HCT116 (cell line): ENCODE measurements around the gene IL1RAPL1. TPM values are rescaled to one million over a fixed set of nuclear protein-coding genes. Genes with fewer than 3 reads are reported as not detected.

Experiments used
- ATAC-seq: fragments of 200-7000 bp; cut with Tn5 transposase; 2 replicates; pipeline ENCODE4 v1.9.1; 2020; ENCODE audit warnings: mild to moderate bottlenecking, moderate library complexity
- BruUV-seq: library from RNA; stranded (reverse); fragments of 400-500 nt; replicated peaks from 2 replicates; lab custom pipeline; 2021; lab: Mats Ljungman, UMichigan
- CTCF ChIA-PET: fragments of 300-600 bp; sonication (Branson Sonifier 250); formaldehyde crosslinking; loops from one replicate; lab custom pipeline; 2021; ENCODE audit warnings: antibody characterized with exemption; lab: Charles Lee
- POLR2A ChIA-PET: fragments of 300-600, 350-600 bp; sonication (Branson Sonifier 250); formaldehyde crosslinking; loops from one replicate; lab custom pipeline; 2021; ENCODE audit warnings: antibody characterized with exemption; lab: Charles Lee
- RAD21 ChIA-PET, 2 experiments: fragments of 300-600 bp; sonication (Branson Sonifier 250); formaldehyde crosslinking; loops; one replicate each; lab custom pipeline; 2023; ENCODE audit warnings: low total read pairs in 2 of 2; ENCODE audit not compliant: uncharacterized antibody in 2 of 2, unreplicated experiment in 2 of 2, low non-redundant PET in 1 of 2; lab: Charles Lee
- DNase-seq: peaks from one replicate; pipeline ENCODE4 v3.0.0-alpha.2; 2010; ENCODE audit warnings: low read depth, low spot score
- H2AFZ ChIP-seq: fragments of 200-600 bp; shearing (Covaris generic), sonication (generic); 2 replicates; pipeline ENCODE4 v1.6.1; 2017; ENCODE audit warnings: low read depth, mixed run types, mixed read lengths, antibody characterized with exemption, low read length; ENCODE audit not compliant: poor library complexity, severe bottlenecking
- H3K27ac ChIP-seq: 2 replicates; pipeline ENCODE4 v1.5.1; 2012; ENCODE audit warnings: low read depth, low read length
- H3K27me3 ChIP-seq: fragments of 200-600 bp; sonication (generic); 2 replicates; pipeline ENCODE4 v1.6.1; 2016; ENCODE audit warnings: mixed run types, low read length, mixed read lengths; ENCODE audit not compliant: insufficient read depth
- H3K36me3 ChIP-seq, 2 experiments: fragments of 200-500 bp in 1 of 2; fragments of 200-600 bp in 1 of 2; sonication (Bioruptor generic) in 1 of 2; sonication (generic) in 1 of 2; 2 replicates each; pipeline versions ENCODE4 v1.5.1 to v1.6.1; 2014 to 2016; ENCODE audit warnings: low read length in 2 of 2, inconsistent platforms in 1 of 2, mixed read lengths in 1 of 2, mixed run types in 1 of 2; ENCODE audit not compliant: insufficient read depth in 2 of 2, control insufficient read depth in 1 of 2
- H3K4me1 ChIP-seq, 2 experiments: fragments of 200-600 bp in 1 of 2; sonication (generic) in 1 of 2; 2 replicates each; pipeline versions ENCODE4 v1.5.1 to v1.6.1; 2012 to 2017; ENCODE audit warnings: low read length in 2 of 2, inconsistent platforms in 1 of 2, mild to moderate bottlenecking in 1 of 2, mixed read lengths in 1 of 2, mixed run types in 1 of 2, moderate library complexity in 1 of 2; ENCODE audit not compliant: insufficient read depth in 2 of 2, control insufficient read depth in 1 of 2
- H3K4me2 ChIP-seq: fragments of 200-600 bp; sonication (generic); 2 replicates; pipeline ENCODE4 v1.6.1; 2017; ENCODE audit warnings: mixed run types, low read length, mixed read lengths
- H3K4me3 ChIP-seq, 2 experiments: fragments of 200-600 bp in 1 of 2; sonication (generic) in 1 of 2; replicated peaks in 1 of 2; 2 replicates each; pipeline ENCODE4 v1.5.1; 2011 to 2016; ENCODE audit warnings: low read length in 2 of 2, control low read depth in 1 of 2, low read depth in 1 of 2, mild to moderate bottlenecking in 1 of 2, mixed read lengths in 1 of 2, mixed run types in 1 of 2
- H3K79me2 ChIP-seq: fragments of 200-600 bp; sonication (generic); 2 replicates; pipeline ENCODE4 v1.6.1; 2017; ENCODE audit warnings: mild to moderate bottlenecking, mixed run types, low read length, moderate library complexity, mixed read lengths; ENCODE audit not compliant: insufficient read depth
- H3K9ac ChIP-seq: fragments of 200-600 bp; sonication (generic); 2 replicates; pipeline ENCODE4 v1.6.1; 2016; ENCODE audit warnings: low read length, mixed read lengths
- H3K9me2 ChIP-seq: fragments of 200-600 bp; sonication (generic), shearing (Covaris generic); 2 replicates; pipeline ENCODE4 v1.6.1; 2017; ENCODE audit warnings: mixed run types, mild to moderate bottlenecking, moderate library complexity; ENCODE audit not compliant: insufficient read depth
- H3K9me3 ChIP-seq, 2 experiments: fragments of 200-500 bp in 1 of 2; fragments of 200-600 bp in 1 of 2; sonication (Bioruptor generic) in 1 of 2; sonication (generic) in 1 of 2; 2 replicates each; pipeline ENCODE4 v1.6.1; 2014 to 2017; ENCODE audit warnings: low read length in 2 of 2, mixed read lengths in 2 of 2, inconsistent platforms in 1 of 2, low read depth in 1 of 2, mild to moderate bottlenecking in 1 of 2, mixed run types in 1 of 2, moderate library complexity in 1 of 2; ENCODE audit not compliant: control insufficient read depth in 1 of 2, insufficient read depth in 1 of 2
- H4K20me1 ChIP-seq: fragments of 200-600 bp; sonication (generic), shearing (Covaris generic); 2 replicates; pipeline ENCODE4 v1.6.1; 2017; ENCODE audit warnings: mixed run types, mild to moderate bottlenecking, moderate library complexity; ENCODE audit not compliant: insufficient read depth
- ATF3 ChIP-seq: IDR thresholded peaks from 2 replicates; pipeline ENCODE4 v1.6.1; 2012
- ELF1 ChIP-seq: IDR thresholded peaks from 2 replicates; pipeline ENCODE4 v1.6.1; 2012; ENCODE audit warnings: low read depth, borderline replicate concordance
- EZH2 ChIP-seq: fragments of 200-600 bp; sonication (generic); IDR thresholded peaks from 2 replicates; pipeline ENCODE4 v1.6.1; 2017; ENCODE audit warnings: antibody characterized with exemption, mixed run types
- EZH2phosphoT487 ChIP-seq: fragments of 200-600 bp; IDR thresholded peaks from 2 replicates; pipeline ENCODE4 v1.6.1; 2018; ENCODE audit warnings: antibody characterized with exemption, borderline replicate concordance
- FOSL1 ChIP-seq: IDR thresholded peaks from 2 replicates; pipeline ENCODE4 v1.6.1; 2012; ENCODE audit warnings: low read depth
- JUND ChIP-seq: IDR thresholded peaks from 2 replicates; pipeline ENCODE4 v1.6.1; 2012
- POLR2A ChIP-seq: IDR thresholded peaks from 2 replicates; pipeline ENCODE4 v1.7.0; 2011; ENCODE audit warnings: borderline replicate concordance; ENCODE audit not compliant: insufficient read depth, insufficient read length; ENCODE audit errors: extremely low read depth
- POLR2AphosphoS5 ChIP-seq: IDR thresholded peaks from 2 replicates; pipeline ENCODE4 v1.6.1; 2011; ENCODE audit warnings: mild to moderate bottlenecking, low read depth, low read length, moderate library complexity
- RAD21 ChIP-seq: IDR thresholded peaks from 2 replicates; pipeline ENCODE4 v1.6.1; 2012; ENCODE audit warnings: low read depth, mild to moderate bottlenecking
- REST ChIP-seq: IDR thresholded peaks from 2 replicates; pipeline ENCODE4 v1.6.1; 2012; ENCODE audit warnings: low read depth
- SIN3A ChIP-seq: IDR thresholded peaks from 2 replicates; pipeline ENCODE4 v1.6.1; 2012; ENCODE audit warnings: low read depth
- SP1 ChIP-seq: IDR thresholded peaks from 2 replicates; pipeline ENCODE4 v1.6.1; 2012; ENCODE audit warnings: low read depth
- YY1 ChIP-seq: IDR thresholded peaks from 2 replicates; pipeline ENCODE4 v1.6.1; 2011; ENCODE audit warnings: low read length, low read depth, moderate library complexity, mild to moderate bottlenecking; ENCODE audit not compliant: insufficient replicate concordance; ENCODE audit errors: extremely low read depth
- ZBTB33 ChIP-seq: IDR thresholded peaks from 2 replicates; pipeline ENCODE4 v1.6.1; 2011; ENCODE audit warnings: mild to moderate bottlenecking, low read length, moderate library complexity; ENCODE audit not compliant: insufficient replicate concordance; ENCODE audit errors: extremely low read depth
- ZNF274 ChIP-seq: fragments of 200-500 bp; sonication (Bioruptor generic); IDR thresholded peaks from 2 replicates; pipeline ENCODE4 v1.6.1; 2014; ENCODE audit warnings: mild to moderate bottlenecking, low read depth, low read length, inconsistent platforms
- intact Hi-C: fragments of 100-400 bp; cut with micrococcal nuclease; formaldehyde crosslinking; loops from 2 replicates; pipeline ENCODE4 v1.10.0; 2022
- total RNA-seq: library from RNA; stranded (reverse); gene quantifications from one replicate; pipeline ENCODE4 v1.2.1, GENCODE V29; 2021; ENCODE audit not compliant: unreplicated experiment

Gene IL1RAPL1
- total RNA-seq, 1 experiment from 2014 or later: 2.8 TPM

GRCh38 chrX:29066516-29066915 lies 479.3 kb downstream of the IL1RAPL1 start:
- Histone ChIP-seq H3K4me1 (no peaks in the 10 kb centered on the region; a peak in 1 of 4 replicates), H3K27ac (no peak overlapping the region), H3K79me2 (no peaks in the 10 kb centered on the region), H3K27me3 (no peaks in the 10 kb centered on the region), H3K4me3 (no peak overlapping the region), H3K36me3 (no peaks in the 10 kb centered on the region), H2AFZ (no peak overlapping the region), H3K9me3 (no peaks in the 10 kb centered on the region), H3K4me2 (no peak overlapping the region), H3K9ac (no peak overlapping the region)
- CTCF ChIA-PET: no interaction called here
- RAD21 ChIA-PET: no interaction called here
- no TSS peak for BruUV-seq
- intact Hi-C loops: no loop called here
- no peak for ATAC-seq
- TF ChIP-seq JUND (no peak), EZH2phosphoT487 (no peak), ZNF274 (no peak), POLR2AphosphoS5 (no peak), SIN3A (no peak), POLR2A (no peak), SP1 (no peak), ELF1 (no peak), REST (no peak), RAD21 (no peak), ZBTB33 (no peak), ATF3 (no peak), EZH2 (no peak), FOSL1 (no peak), YY1 (no peak)
- TF ChIP-seq, all 23 proteins: peak for 0
- POLR2A ChIA-PET: no interaction called here
- Histone ChIP-seq H3K9me2 (no peaks in the 10 kb centered on the region), H4K20me1 (no peaks in the 10 kb centered on the region)
- no peak for DNase-seq
